Measurements from ENCODE around the gene DNAJC16.

Gene DNAJC16

GRCh38 chr1:15522551-15522950, 4.1 kb upstream of the DNAJC16 start:
- no peak for FAIRE-seq
- TF ChIP-seq POLR2AphosphoS5 (IDR thresholded peaks at IDR 0.05; ENCODE audit: low read depth, low read length), result no peak
- no peak for TF ChIP-seq PAX5 (IDR thresholded peaks at IDR 0.05; ENCODE audit: insufficient read depth, low read length, severe bottlenecking)
- TF ChIP-seq SPI1 (IDR thresholded peaks at IDR 0.05; ENCODE audit: low read depth, low read length), result no peak
- no peak for TF ChIP-seq POU2F2 (IDR thresholded peaks at IDR 0.05; ENCODE audit: low read depth, low read length)
- no peak for TF ChIP-seq POLR2A (IDR thresholded peaks at IDR 0.05; ENCODE audit: low read depth, low read length)
- TF ChIP-seq TAF1 (IDR thresholded peaks at IDR 0.05; ENCODE audit: low read depth, low read length), result no peak
- DNase-seq (ENCODE audit: insufficient read length, low spot score), result no peak

GRCh38 chr1:15523104-15524020, 3.3 kb upstream of the DNAJC16 start:
- FAIRE-seq (no peak), DNase-seq (ENCODE audit: insufficient read length, low spot score) (no peak)
- TF ChIP-seq SPI1 (IDR thresholded peaks at IDR 0.05; ENCODE audit: low read depth, low read length) (peak; percentile 88), PAX5 (IDR thresholded peaks at IDR 0.05; ENCODE audit: insufficient read depth, low read length, severe bottlenecking) (no peak), POU2F2 (IDR thresholded peaks at IDR 0.05; ENCODE audit: low read depth, low read length) (no peak)

- no peak for FAIRE-seq
- TF ChIP-seq POU2F2 (IDR thresholded peaks at IDR 0.05; ENCODE audit: low read depth, low read length), result 0 out of 2 replicates have a peak, but pooled peaks have one; percentile 33
- peak; percentile 59 for TF ChIP-seq POLR2AphosphoS5 (IDR thresholded peaks at IDR 0.05; ENCODE audit: low read depth, low read length)
- peak; percentile 71; the same call in 1 of the 2 replicates for TF ChIP-seq TAF1 (IDR thresholded peaks at IDR 0.05; ENCODE audit: low read depth, low read length)
- no peak for TF ChIP-seq SPI1 (IDR thresholded peaks at IDR 0.05; ENCODE audit: low read depth, low read length)
- TF ChIP-seq PAX5 (IDR thresholded peaks at IDR 0.05; ENCODE audit: insufficient read depth, low read length, severe bottlenecking), result no peak
- TF ChIP-seq POLR2A (IDR thresholded peaks at IDR 0.05; ENCODE audit: low read depth, low read length), result peak; percentile 79
- no peak for DNase-seq (ENCODE audit: insufficient read length, low spot score)
These were observed 2.7 kb upstream of the DNAJC16 start, which contains the start of gene CASP9 for GRCh38 chr1:15524021-15524282. Gene CASP9, minus strand, starts transcription at chr1:15524215. Its CDS starts 15 bp downstream, at chr1:15524200.

- 0 out of 2 replicates have a peak, but pooled peaks have one; percentile 13 for TF ChIP-seq POU2F2 (IDR thresholded peaks at IDR 0.05; ENCODE audit: low read depth, low read length)
- TF ChIP-seq POLR2AphosphoS5 (IDR thresholded peaks at IDR 0.05; ENCODE audit: low read depth, low read length), result no peak
- peak; percentile 8 for TF ChIP-seq PAX5 (IDR thresholded peaks at IDR 0.05; ENCODE audit: insufficient read depth, low read length, severe bottlenecking)
- DNase-seq (ENCODE audit: insufficient read length, low spot score) (peak; percentile 84), FAIRE-seq (peak; percentile 99)
These were observed 2.2 kb upstream of the DNAJC16 start for GRCh38 chr1:15524283-15525049.

GRCh38 chr1:15525050-15526020, 1.3 kb upstream of the DNAJC16 start:
- TF ChIP-seq SPI1 (IDR thresholded peaks at IDR 0.05; ENCODE audit: low read depth, low read length) (no peak), POU2F2 (IDR thresholded peaks at IDR 0.05; ENCODE audit: low read depth, low read length) (no peak), TAF1 (IDR thresholded peaks at IDR 0.05; ENCODE audit: low read depth, low read length) (0 out of 2 replicates have a peak, but pooled peaks have one; percentile 35)
- no peak for FAIRE-seq
- DNase-seq (ENCODE audit: insufficient read length, low spot score), result no peak

- no peak for FAIRE-seq
- TF ChIP-seq PAX5 (IDR thresholded peaks at IDR 0.05; ENCODE audit: insufficient read depth, low read length, severe bottlenecking), result no peak
- TF ChIP-seq POU2F2 (IDR thresholded peaks at IDR 0.05; ENCODE audit: low read depth, low read length), result no peak
- TF ChIP-seq SPI1 (IDR thresholded peaks at IDR 0.05; ENCODE audit: low read depth, low read length), result no peak
- TF ChIP-seq TAF1 (IDR thresholded peaks at IDR 0.05; ENCODE audit: low read depth, low read length), result no peak
- TF ChIP-seq POLR2A (IDR thresholded peaks at IDR 0.05; ENCODE audit: low read depth, low read length), result no peak
- TF ChIP-seq POLR2AphosphoS5 (IDR thresholded peaks at IDR 0.05; ENCODE audit: low read depth, low read length), result no peak
- no peak for DNase-seq (ENCODE audit: insufficient read length, low spot score)
These were observed 593 bp upstream of the DNAJC16 start for GRCh38 chr1:15526021-15526489.

- no peak for FAIRE-seq
- no peak for TF ChIP-seq POLR2A (IDR thresholded peaks at IDR 0.05; ENCODE audit: low read depth, low read length)
- TF ChIP-seq SPI1 (IDR thresholded peaks at IDR 0.05; ENCODE audit: low read depth, low read length), result no peak
- no peak for TF ChIP-seq TAF1 (IDR thresholded peaks at IDR 0.05; ENCODE audit: low read depth, low read length)
- no peak for TF ChIP-seq PAX5 (IDR thresholded peaks at IDR 0.05; ENCODE audit: insufficient read depth, low read length, severe bottlenecking)
- no peak for TF ChIP-seq POU2F2 (IDR thresholded peaks at IDR 0.05; ENCODE audit: low read depth, low read length)
- no peak for TF ChIP-seq POLR2AphosphoS5 (IDR thresholded peaks at IDR 0.05; ENCODE audit: low read depth, low read length)
- no peak for DNase-seq (ENCODE audit: insufficient read length, low spot score)
These were observed 4.4 kb downstream of the DNAJC16 start for GRCh38 chr1:15531003-15531402.

GRCh38 chr1:15531682-15532081, 5.0 kb downstream of the DNAJC16 start:
- DNase-seq (ENCODE audit: insufficient read length, low spot score) (no peak), FAIRE-seq (no peak)
- TF ChIP-seq SPI1 (IDR thresholded peaks at IDR 0.05; ENCODE audit: low read depth, low read length), result peak; percentile 52
- TF ChIP-seq PAX5 (IDR thresholded peaks at IDR 0.05; ENCODE audit: insufficient read depth, low read length, severe bottlenecking), result no peak

- FAIRE-seq (no peak), DNase-seq (ENCODE audit: insufficient read length, low spot score) (no peak)
- no peak for TF ChIP-seq POLR2AphosphoS5 (IDR thresholded peaks at IDR 0.05; ENCODE audit: low read depth, low read length)
- no peak for TF ChIP-seq SPI1 (IDR thresholded peaks at IDR 0.05; ENCODE audit: low read depth, low read length)
- TF ChIP-seq TAF1 (IDR thresholded peaks at IDR 0.05; ENCODE audit: low read depth, low read length), result no peak
- no peak for TF ChIP-seq POU2F2 (IDR thresholded peaks at IDR 0.05; ENCODE audit: low read depth, low read length)
- no peak for TF ChIP-seq PAX5 (IDR thresholded peaks at IDR 0.05; ENCODE audit: insufficient read depth, low read length, severe bottlenecking)
- TF ChIP-seq POLR2A (IDR thresholded peaks at IDR 0.05; ENCODE audit: low read depth, low read length), result no peak
These were observed 12.1 kb downstream of the DNAJC16 start for GRCh38 chr1:15538771-15539170.
